Common myeloid progenitor, CD34-positive (primary cell): ENCODE data around the gene MELTF.

Experiments
- CTCF ChIA-PET: fragments of 350-600 bp; sonication (Branson Sonifier 250); formaldehyde crosslinking; loops from one replicate; lab custom pipeline; 2021; ENCODE audit warnings: antibody characterized with exemption; lab: Charles Lee
- POLR2A ChIA-PET: fragments of 350-600 bp; sonication (Branson Sonifier 250); formaldehyde crosslinking; loops from one replicate; lab custom pipeline; 2021; ENCODE audit warnings: antibody characterized with exemption; lab: Charles Lee
- DNase-seq, 3 donors: peaks; one replicate each; pipeline versions ENCODE4 v3.0.0 to v3.0.0-alpha.2; 2013
- H3K27ac ChIP-seq, 2 experiments: 1 replicate in 1 of 2; 2 replicates in 1 of 2; pipeline ENCODE4 v1.7.0; 2013; ENCODE audit warnings: inconsistent platforms in 2 of 2, low read length in 2 of 2, mild to moderate bottlenecking in 2 of 2, low read depth in 1 of 2, moderate library complexity in 1 of 2; ENCODE audit not compliant: severe bottlenecking in 2 of 2, insufficient read depth in 1 of 2, poor library complexity in 1 of 2
- H3K27me3 ChIP-seq, 5 experiments: replicated peaks in 2 of 5; 1 replicate in 3 of 5; 2 replicates in 2 of 5; pipeline versions ENCODE4 v1.6.1 to v1.7.0; 2013; ENCODE audit warnings: low read length in 4 of 5, mild to moderate bottlenecking in 2 of 5, moderate library complexity in 2 of 5, inconsistent platforms in 1 of 5; ENCODE audit not compliant: insufficient read depth in 5 of 5, control insufficient read depth in 4 of 5
- H3K36me3 ChIP-seq, 4 experiments: 1 replicate in 2 of 4; 2 replicates in 2 of 4; pipeline versions ENCODE4 v1.6.1 to v1.7.0; 2013; ENCODE audit warnings: low read length in 3 of 4, control low read depth in 1 of 4, mild to moderate bottlenecking in 1 of 4; ENCODE audit not compliant: control insufficient read depth in 4 of 4, insufficient read depth in 4 of 4
- H3K4me1 ChIP-seq, 4 experiments: 1 replicate in 3 of 4; 2 replicates in 1 of 4; pipeline versions ENCODE4 v1.6.1 to v1.7.1; 2013; ENCODE audit warnings: low read length in 3 of 4, mild to moderate bottlenecking in 3 of 4, control low read depth in 1 of 4, inconsistent platforms in 1 of 4, moderate library complexity in 1 of 4; ENCODE audit not compliant: control insufficient read depth in 4 of 4, insufficient read depth in 4 of 4; ENCODE audit errors: control extremely low read depth in 1 of 4
- H3K4me3 ChIP-seq, 7 experiments: 1 replicate in 4 of 7; 2 replicates in 3 of 7; pipeline versions ENCODE4 v1.5.1 to v1.7.0; 2013; ENCODE audit warnings: mild to moderate bottlenecking in 7 of 7, low read length in 6 of 7, moderate library complexity in 6 of 7, inconsistent platforms in 2 of 7, low read depth in 2 of 7, control low read depth in 1 of 7; ENCODE audit not compliant: insufficient read depth in 4 of 7, control insufficient read depth in 1 of 7; ENCODE audit errors: extremely low read depth in 1 of 7
- H3K9me3 ChIP-seq, 5 experiments: 1 replicate in 4 of 5; 2 replicates in 1 of 5; pipeline versions ENCODE4 v1.6.1 to v1.7.1; 2013; ENCODE audit warnings: low read length in 4 of 5, mild to moderate bottlenecking in 2 of 5, inconsistent platforms in 1 of 5, low read depth in 1 of 5, moderate library complexity in 1 of 5; ENCODE audit not compliant: control insufficient read depth in 4 of 5, insufficient read depth in 2 of 5; ENCODE audit errors: control extremely low read depth in 1 of 5
- WGBS: methylation state at CpG from one replicate; pipeline ENCODE4 v1.1.5; 2013; ENCODE audit not compliant: insufficient coverage; 5-methylcytosine and 5-hydroxymethylcytosine counted together

MELTF gene

GRCh38 chr3:197017003-197017402 lies 12.6 kb downstream of the MELTF start:
- ChIA-PET CTCF (interaction anchor here (1.1 to 1.8 kb wide), 3 partner anchors 9 to 67 kb away, joined by 3 to 11 read pairs (median 4); no protein-coding TSS in a partner anchor), POLR2A (no interaction called here)
- Histone ChIP-seq H3K27me3 (no peaks in the 10 kb centered on the region), H3K27ac (no peak overlapping the region), H3K4me1 (no peaks in the 10 kb centered on the region), H3K4me3 (no peak overlapping the region), H3K9me3 (no peaks in the 10 kb centered on the region), H3K36me3 (peaks cover 0 to 3% (median 0%) of the 10 kb centered on the region in 4 experiments)
- DNase-seq, result no peak
- WGBS, result 96% methylated on average over 14 of the region's 18 CpGs

- H3K4me1 ChIP-seq, result no peaks in the 10 kb centered on the region
- no peaks in the 10 kb centered on the region for H3K9me3 ChIP-seq
- ChIA-PET POLR2A (no interaction called here), CTCF (interaction anchor here (1.0 to 1.8 kb wide), 5 partner anchors 10 to 66 kb away, joined by 3 to 11 read pairs (median 3); no protein-coding TSS in a partner anchor)
- H3K4me3 ChIP-seq, result no peak overlapping the region
- no peak overlapping the region for H3K27ac ChIP-seq
- DNase-seq, result no peak
- H3K36me3 ChIP-seq, result peaks cover 0 to 3% (median 0%) of the 10 kb centered on the region in 4 experiments
- H3K27me3 ChIP-seq, result no peaks in the 10 kb centered on the region
- 99% methylated on average over 24 of the region's 28 CpGs for WGBS
Measured at GRCh38 chr3:197015790-197016736, 13.6 kb downstream of the MELTF start.

GRCh38 chr3:197014942-197015575 lies 14.6 kb downstream of the MELTF start:
- DNase-seq, result no peak
- WGBS, result 96% methylated on average over 11 of the region's 22 CpGs
- no peaks in the 10 kb centered on the region for H3K9me3 ChIP-seq
- H3K27ac ChIP-seq, result no peak overlapping the region
- ChIA-PET CTCF (no interaction called here), POLR2A (no interaction called here)
- no peaks in the 10 kb centered on the region for H3K4me1 ChIP-seq
- no peak overlapping the region for H3K4me3 ChIP-seq
- H3K36me3 ChIP-seq, result peaks cover 0 to 3% (median 0%) of the 10 kb centered on the region in 4 experiments
- H3K27me3 ChIP-seq, result no peaks in the 10 kb centered on the region

DNA sequence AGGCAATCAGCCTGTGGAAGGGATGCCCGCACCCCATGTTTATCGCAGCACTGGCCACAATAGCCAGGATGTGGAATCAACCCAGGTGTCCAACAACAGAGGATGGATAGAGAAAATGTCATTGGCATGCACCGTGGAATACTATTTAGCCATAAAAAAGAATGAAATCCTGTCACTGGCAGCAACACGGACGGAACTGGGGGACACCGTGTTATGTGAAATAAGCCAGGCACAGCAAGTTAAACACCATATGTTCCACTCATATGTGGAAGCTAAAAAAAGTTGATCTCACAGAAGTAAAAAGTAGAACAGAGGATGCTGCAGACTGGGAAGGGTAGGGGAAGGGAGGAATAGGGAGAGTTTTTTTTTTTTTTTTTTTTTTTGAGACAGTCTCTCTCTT lies 15.6 kb downstream of the MELTF start:
- WGBS, result 100% methylated on average over 5 of the region's 6 CpGs
- CTCF ChIA-PET, result no interaction called here
- H3K27me3 ChIP-seq, result no peaks in the 10 kb centered on the region
- no peaks in the 10 kb centered on the region for H3K9me3 ChIP-seq
- H3K36me3 ChIP-seq, result peaks cover 0 to 3% (median 0%) of the 10 kb centered on the region in 4 experiments
- no peak overlapping the region for H3K27ac ChIP-seq
- no peak overlapping the region for H3K4me3 ChIP-seq
- POLR2A ChIA-PET, result no interaction called here
- no peaks in the 10 kb centered on the region for H3K4me1 ChIP-seq
- DNase-seq, result no peak

DNA sequence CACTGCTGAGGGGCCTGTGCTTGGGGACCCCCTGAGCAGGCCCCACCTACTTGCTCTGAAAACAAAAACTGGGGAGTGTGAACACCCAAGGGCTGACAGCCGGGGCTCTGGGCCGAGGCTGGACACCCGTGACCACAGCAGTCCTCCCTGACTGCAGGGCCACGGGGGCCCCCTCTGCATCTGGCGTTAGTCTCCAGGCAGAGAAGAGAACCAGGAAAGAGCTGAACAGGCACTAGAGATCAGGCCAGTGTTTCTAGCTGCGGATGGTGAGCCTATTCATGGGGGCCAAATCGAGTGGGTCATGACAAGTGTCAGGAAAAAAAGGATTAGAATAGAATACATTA lies 17.1 kb downstream of the MELTF start:
- no peak overlapping the region for H3K4me3 ChIP-seq
- H3K9me3 ChIP-seq, result no peaks in the 10 kb centered on the region
- WGBS, result 98% methylated on average over 5 of the region's 7 CpGs
- peaks cover 0 to 3% (median 0%) of the 10 kb centered on the region in 4 experiments for H3K36me3 ChIP-seq
- no peak overlapping the region for H3K27ac ChIP-seq
- H3K4me1 ChIP-seq, result no peaks in the 10 kb centered on the region
- ChIA-PET POLR2A (no interaction called here), CTCF (interaction anchor here (1.2 kb wide), 1 partner anchor 17 kb away, joined by 3 read pairs; the partner anchor contains the start of gene MELTF)
- H3K27me3 ChIP-seq, result no peaks in the 10 kb centered on the region
- DNase-seq, result no peak

GRCh38 chr3:197011780-197012539 lies 17.7 kb downstream of the MELTF start:
- no peaks in the 10 kb centered on the region for H3K27me3 ChIP-seq
- no peaks in the 10 kb centered on the region for H3K4me1 ChIP-seq
- 95% methylated on average over 24 of the region's 25 CpGs for WGBS
- H3K9me3 ChIP-seq, result no peaks in the 10 kb centered on the region
- peaks cover 0 to 3% (median 0%) of the 10 kb centered on the region in 4 experiments for H3K36me3 ChIP-seq
- H3K27ac ChIP-seq, result no peak overlapping the region
- no peak overlapping the region for H3K4me3 ChIP-seq
- ChIA-PET POLR2A (no interaction called here), CTCF (no interaction called here)
- DNase-seq, result no peak
